SU-DHL-6 (cell line): ENCODE results near the gene DOCK9.

Experiments
- H2AFZ ChIP-seq: fragments of 200-600 bp; sonication (generic); 2 replicates; pipeline ENCODE4 v1.6.1; 2014; ENCODE audit warnings: low read depth, mild to moderate bottlenecking, moderate library complexity, mixed read lengths, antibody characterized with exemption, low read length; ENCODE audit not compliant: severe bottlenecking
- H3F3A ChIP-seq: fragments of 200-600 bp; shearing (Covaris generic); 2 replicates; pipeline ENCODE4 v1.6.0; 2016; ENCODE audit warnings: antibody characterized with exemption, mild to moderate bottlenecking; ENCODE audit not compliant: insufficient read depth
- H3K27ac ChIP-seq: fragments of 200-600 bp; sonication (generic); 2 replicates; pipeline ENCODE4 v1.5.1; 2016; ENCODE audit warnings: low read depth, mild to moderate bottlenecking, low read length, moderate library complexity, mixed read lengths
- H3K27me3 ChIP-seq: fragments of 200-600 bp; sonication (generic), shearing (Covaris generic); 2 replicates; pipeline ENCODE4 v1.6.0; 2014; ENCODE audit warnings: mild to moderate bottlenecking, low read length
- H3K36me3 ChIP-seq: fragments of 200-600 bp; sonication (generic); 2 replicates; pipeline ENCODE4 v1.6.1; 2014; ENCODE audit warnings: mild to moderate bottlenecking, low read length, mixed read lengths
- H3K4me2 ChIP-seq: fragments of 300-600, 200-600 bp; shearing (Covaris generic), sonication (generic); 2 replicates; pipeline ENCODE4 v1.6.0; 2014; ENCODE audit warnings: low read length, low read depth, mild to moderate bottlenecking; ENCODE audit not compliant: poor library complexity, severe bottlenecking
- H3K4me3 ChIP-seq: fragments of 200-600 bp; sonication (generic); 2 replicates; pipeline ENCODE4 v1.5.1; 2014; ENCODE audit warnings: antibody characterized with exemption, low read length, mild to moderate bottlenecking, mixed read lengths; ENCODE audit not compliant: insufficient read depth, poor library complexity, severe bottlenecking
- H3K79me2 ChIP-seq: fragments of 200-600 bp; sonication (generic); 2 replicates; pipeline ENCODE4 v1.6.1; 2014; ENCODE audit warnings: mild to moderate bottlenecking, low read length, moderate library complexity; ENCODE audit not compliant: insufficient read depth
- H3K9ac ChIP-seq: fragments of 200-600 bp; sonication (generic); 2 replicates; pipeline ENCODE4 v1.7.0; 2014; ENCODE audit warnings: mild to moderate bottlenecking, low read length
- H3K9me2 ChIP-seq: fragments of 200-600 bp; sonication (generic); replicated peaks from 2 replicates; pipeline ENCODE4 v1.6.1; 2014; ENCODE audit warnings: low read length; ENCODE audit not compliant: insufficient read depth
- H3K9me3 ChIP-seq: fragments of 200-600 bp; sonication (generic); 2 replicates; pipeline ENCODE4 v1.6.1; 2014; ENCODE audit warnings: low read length, mixed read lengths; ENCODE audit not compliant: insufficient read depth
- H4K20me1 ChIP-seq: fragments of 200-600 bp; sonication (generic); 2 replicates; pipeline ENCODE4 v1.6.1; 2014; ENCODE audit warnings: low read depth, mild to moderate bottlenecking, antibody characterized with exemption, low read length, moderate library complexity, mixed read lengths
- EZH2phosphoT487 ChIP-seq: fragments of 200-600 bp; sonication (generic), shearing (Covaris generic); conservative IDR thresholded peaks from 2 replicates; pipeline ENCODE4 v1.6.1; 2018; ENCODE audit warnings: mild to moderate bottlenecking, antibody characterized with exemption, low read length, moderate library complexity, mixed read lengths
- TF ChIP-seq, protein P1 (sequence below): fragments of 200-600 bp; sonication (generic); IDR thresholded peaks from one replicate; pipeline ENCODE4 v1.5.1; 2017; ENCODE audit warnings: antibody characterized with exemption, mild to moderate bottlenecking, low read length, moderate library complexity; ENCODE audit not compliant: insufficient read depth, poor library complexity, severe bottlenecking

DOCK9 gene

DNA sequence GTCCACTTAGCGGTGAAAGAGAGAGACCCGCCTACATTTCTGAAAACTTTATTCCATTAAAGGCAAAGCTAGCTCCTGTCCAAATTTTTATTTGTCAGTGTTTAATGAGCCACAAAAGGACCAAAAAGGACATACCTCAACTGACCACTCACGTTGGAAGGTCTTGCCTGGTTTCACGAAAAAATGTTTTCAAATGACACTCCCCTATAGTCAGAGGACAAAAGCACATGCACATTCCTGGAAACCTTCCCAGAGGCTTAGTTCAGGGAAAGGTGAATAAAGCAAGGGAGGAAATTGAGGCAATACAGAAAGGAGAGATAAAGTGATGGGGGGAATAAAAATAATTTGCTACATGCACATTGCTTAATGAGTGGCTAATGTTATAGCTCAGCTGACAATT lies 55.6 kb downstream of the DOCK9 start:
- Histone ChIP-seq H2AFZ (no peak overlapping the region), H3K9me2 (no peaks in the 10 kb centered on the region), H3K4me2 (no peak overlapping the region), H4K20me1 (no peaks in the 10 kb centered on the region), H3K27ac (no peak overlapping the region), H3K27me3 (no peaks in the 10 kb centered on the region), H3K36me3 (no peaks in the 10 kb centered on the region), H3K79me2 (no peaks in the 10 kb centered on the region), H3K9me3 (no peaks in the 10 kb centered on the region), H3K9ac (no peak overlapping the region), H3F3A (no peaks in the 10 kb centered on the region), H3K4me3 (no peak overlapping the region)
- TF ChIP-seq EZH2phosphoT487: no peak
- TF ChIP-seq, protein P1, sequence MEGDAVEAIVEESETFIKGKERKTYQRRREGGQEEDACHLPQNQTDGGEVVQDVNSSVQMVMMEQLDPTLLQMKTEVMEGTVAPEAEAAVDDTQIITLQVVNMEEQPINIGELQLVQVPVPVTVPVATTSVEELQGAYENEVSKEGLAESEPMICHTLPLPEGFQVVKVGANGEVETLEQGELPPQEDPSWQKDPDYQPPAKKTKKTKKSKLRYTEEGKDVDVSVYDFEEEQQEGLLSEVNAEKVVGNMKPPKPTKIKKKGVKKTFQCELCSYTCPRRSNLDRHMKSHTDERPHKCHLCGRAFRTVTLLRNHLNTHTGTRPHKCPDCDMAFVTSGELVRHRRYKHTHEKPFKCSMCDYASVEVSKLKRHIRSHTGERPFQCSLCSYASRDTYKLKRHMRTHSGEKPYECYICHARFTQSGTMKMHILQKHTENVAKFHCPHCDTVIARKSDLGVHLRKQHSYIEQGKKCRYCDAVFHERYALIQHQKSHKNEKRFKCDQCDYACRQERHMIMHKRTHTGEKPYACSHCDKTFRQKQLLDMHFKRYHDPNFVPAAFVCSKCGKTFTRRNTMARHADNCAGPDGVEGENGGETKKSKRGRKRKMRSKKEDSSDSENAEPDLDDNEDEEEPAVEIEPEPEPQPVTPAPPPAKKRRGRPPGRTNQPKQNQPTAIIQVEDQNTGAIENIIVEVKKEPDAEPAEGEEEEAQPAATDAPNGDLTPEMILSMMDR: no peak

GRCh38 chr13:98921786-98922185 lies 56.1 kb downstream of the DOCK9 start:
- no peak overlapping the region for H2AFZ ChIP-seq
- H3K9me2 ChIP-seq: no peaks in the 10 kb centered on the region
- H3K36me3 ChIP-seq: no peaks in the 10 kb centered on the region
- no peak overlapping the region for H3K4me2 ChIP-seq
- H3F3A ChIP-seq: no peaks in the 10 kb centered on the region
- H3K27ac ChIP-seq: no peak overlapping the region
- H3K79me2 ChIP-seq: no peaks in the 10 kb centered on the region
- no peaks in the 10 kb centered on the region for H3K9me3 ChIP-seq
- H4K20me1 ChIP-seq: no peaks in the 10 kb centered on the region
- no peak overlapping the region for H3K4me3 ChIP-seq
- TF ChIP-seq EZH2phosphoT487: no peak
- TF ChIP-seq, protein P1: no peak
- no peak overlapping the region for H3K9ac ChIP-seq
- no peaks in the 10 kb centered on the region for H3K27me3 ChIP-seq

DNA sequence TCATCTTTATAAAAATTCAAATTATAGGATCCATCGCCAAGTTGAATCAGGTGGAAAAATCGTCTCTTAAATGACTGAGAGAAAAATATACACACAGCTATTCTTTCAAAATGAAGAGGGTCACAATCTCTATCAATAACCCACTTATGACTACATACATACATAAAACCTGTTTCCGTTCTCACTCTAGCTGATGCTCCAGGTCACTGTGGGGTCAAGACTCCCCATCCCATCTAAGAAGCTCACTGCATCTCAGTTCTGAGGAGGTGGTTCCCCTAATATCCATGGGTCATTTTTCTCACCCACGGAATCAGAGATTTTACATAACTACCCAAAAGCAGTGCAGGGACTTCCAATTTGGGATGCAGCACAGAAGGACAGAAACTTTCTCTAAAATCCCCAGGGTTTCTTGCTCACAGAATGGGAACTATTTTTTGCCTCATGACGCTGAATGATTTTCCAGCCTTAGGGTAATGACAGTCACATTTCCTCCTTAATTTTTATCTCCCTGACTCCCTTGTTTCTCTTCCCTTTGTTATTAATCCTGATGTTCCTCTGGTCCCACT lies 56.8 kb downstream of the DOCK9 start:
- H3K9me3 ChIP-seq: no peaks in the 10 kb centered on the region
- H3K9me2 ChIP-seq: no peaks in the 10 kb centered on the region
- no peak overlapping the region for H3K27ac ChIP-seq
- H3K4me3 ChIP-seq: no peak overlapping the region
- H3K36me3 ChIP-seq: no peaks in the 10 kb centered on the region
- no peaks in the 10 kb centered on the region for H3K79me2 ChIP-seq
- no peaks in the 10 kb centered on the region for H3K27me3 ChIP-seq
- no peaks in the 10 kb centered on the region for H4K20me1 ChIP-seq
- no peak overlapping the region for H3K9ac ChIP-seq
- no peak overlapping the region for H2AFZ ChIP-seq
- H3K4me2 ChIP-seq: no peak overlapping the region
- no peaks in the 10 kb centered on the region for H3F3A ChIP-seq
- TF ChIP-seq, protein P1: no peak
- TF ChIP-seq EZH2phosphoT487: no peak
